ENCODE measurements around the gene CST7. TPM values are rescaled to one million over a fixed set of nuclear protein-coding genes. Genes with fewer than 3 reads are reported as not detected.

CST7 gene
- total RNA-seq, 1 experiment from 2014 or later, result not detected

DNA sequence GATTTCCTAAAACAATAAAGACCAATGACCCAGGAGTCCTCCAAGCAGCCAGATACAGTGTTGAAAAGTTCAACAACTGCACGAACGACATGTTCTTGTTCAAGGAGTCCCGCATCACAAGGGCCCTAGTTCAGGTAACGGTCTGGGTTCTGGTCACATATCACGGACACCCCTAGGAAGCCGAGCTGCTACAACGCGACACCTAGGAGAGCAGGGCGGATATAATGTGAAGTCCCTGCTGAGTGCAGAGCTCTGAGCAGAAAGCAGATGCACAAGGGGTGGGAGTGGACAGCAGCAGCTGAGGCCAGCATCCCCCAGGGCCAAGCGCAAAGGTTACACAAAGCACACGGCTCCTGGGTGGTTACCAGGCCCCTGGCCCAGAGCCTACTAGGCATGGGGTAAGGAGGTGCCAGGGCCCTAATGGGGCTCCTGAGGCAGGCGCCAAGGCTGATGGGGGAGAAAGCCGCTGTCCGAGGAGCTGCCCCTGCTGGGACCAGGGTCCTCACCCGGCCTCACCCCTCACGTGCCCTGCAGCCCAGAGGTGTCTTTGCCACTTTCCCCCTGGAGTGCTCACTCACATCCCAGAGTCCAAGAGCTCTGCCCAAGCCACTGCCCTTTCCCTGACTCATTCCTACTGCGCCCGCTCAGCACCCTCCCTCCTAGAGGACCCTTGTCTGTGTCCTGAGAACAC lies 8.4 kb downstream of the CST7 start:
- Mint-ChIP-seq H3K4me3 (no peak overlapping the region), H3K27ac (no peak overlapping the region; a peak in 1 of 7 replicates), H3K27me3 (ENCODE audit: low read depth) (no peaks in the 10 kb centered on the region), H3K36me3 (ENCODE audit: insufficient read depth in 1 of 3, low read depth in 3 of 3) (peaks cover 3 to 16% (median 7%) of the 10 kb centered on the region in 3 experiments; a peak in 6 of 7 replicates), H3K9me3 (no peaks in the 10 kb centered on the region; a peak in 1 of 5 replicates), H3K4me1 (peaks cover 6 to 12% of the 10 kb centered on the region in 2 experiments)
- Histone ChIP-seq H4K20me1 (ENCODE audit: control insufficient read depth, insufficient read depth, insufficient read length) (no peaks in the 10 kb centered on the region), H2BK12ac (ENCODE audit: insufficient read length, low read depth, low read length) (no peak overlapping the region), H3K27me3 (ENCODE audit: insufficient read depth, low read length) (no peaks in the 10 kb centered on the region), H3K79me2 (ENCODE audit: insufficient read depth, low read length) (no peaks in the 10 kb centered on the region), H2AK5ac (ENCODE audit: insufficient read length, low read length) (no peak overlapping the region), H2BK20ac (ENCODE audit: low read depth, low read length, poor library complexity, severe bottlenecking) (no peak overlapping the region), H4K91ac (ENCODE audit: insufficient read length, low read depth, low read length) (no peak overlapping the region), H3K4me2 (ENCODE audit: insufficient read depth, insufficient read length, low read length) (no peak overlapping the region), H3K9ac (ENCODE audit: extremely low read depth, insufficient read length, low read length) (no peak overlapping the region), H3K4ac (ENCODE audit: low read depth, low read length) (no peak overlapping the region), H3K4me1 (ENCODE audit: insufficient read depth, low read length) (no peaks in the 10 kb centered on the region), H3K18ac (ENCODE audit: insufficient read length, low read depth, low read length) (no peak overlapping the region), H2AFZ (ENCODE audit: low read length) (no peak overlapping the region), H2BK5ac (ENCODE audit: insufficient read length, low read length) (no peak overlapping the region), H2BK120ac (ENCODE audit: low read depth, low read length, poor library complexity, severe bottlenecking) (no peak overlapping the region), H3K23me2 (ENCODE audit: insufficient read length, low read depth, low read length, poor library complexity, severe bottlenecking) (no peaks in the 10 kb centered on the region), H3K9me3 (ENCODE audit: control insufficient read depth, low read depth, low read length) (no peaks in the 10 kb centered on the region), H4K5ac (ENCODE audit: insufficient read length, low read depth, low read length) (no peak overlapping the region), H4K8ac (replicated peaks; ENCODE audit: insufficient read length, low read depth, low read length) (no peak overlapping the region), H2BK15ac (ENCODE audit: low read depth, low read length) (no peak overlapping the region), H3T11ph (ENCODE audit: low read length) (no peak overlapping the region), H3K79me1 (ENCODE audit: insufficient read depth, low read depth, low read length, poor library complexity, severe bottlenecking) (no peaks in the 10 kb centered on the region), H3K14ac (ENCODE audit: insufficient read depth, low read length) (no peak overlapping the region), H3K23ac (ENCODE audit: insufficient read length, low read depth, low read length) (no peak overlapping the region), H3K56ac (ENCODE audit: insufficient read length, low read depth, low read length) (no peak overlapping the region), H3K27ac (ENCODE audit: insufficient read length, low read depth, low read length) (no peak overlapping the region)
- peak; percentile 17 for DNase-seq
- no CpG with 5 or more reads among the region's 18 CpGs for WGBS (ENCODE audit: extremely low coverage, insufficient read length, low lambda C conversion rate)
- no peak for TF ChIP-seq CTCF (conservative IDR thresholded peaks at IDR 0.05)
